Measurements from ENCODE around the gene SYDE1.

Gene SYDE1

DNA sequence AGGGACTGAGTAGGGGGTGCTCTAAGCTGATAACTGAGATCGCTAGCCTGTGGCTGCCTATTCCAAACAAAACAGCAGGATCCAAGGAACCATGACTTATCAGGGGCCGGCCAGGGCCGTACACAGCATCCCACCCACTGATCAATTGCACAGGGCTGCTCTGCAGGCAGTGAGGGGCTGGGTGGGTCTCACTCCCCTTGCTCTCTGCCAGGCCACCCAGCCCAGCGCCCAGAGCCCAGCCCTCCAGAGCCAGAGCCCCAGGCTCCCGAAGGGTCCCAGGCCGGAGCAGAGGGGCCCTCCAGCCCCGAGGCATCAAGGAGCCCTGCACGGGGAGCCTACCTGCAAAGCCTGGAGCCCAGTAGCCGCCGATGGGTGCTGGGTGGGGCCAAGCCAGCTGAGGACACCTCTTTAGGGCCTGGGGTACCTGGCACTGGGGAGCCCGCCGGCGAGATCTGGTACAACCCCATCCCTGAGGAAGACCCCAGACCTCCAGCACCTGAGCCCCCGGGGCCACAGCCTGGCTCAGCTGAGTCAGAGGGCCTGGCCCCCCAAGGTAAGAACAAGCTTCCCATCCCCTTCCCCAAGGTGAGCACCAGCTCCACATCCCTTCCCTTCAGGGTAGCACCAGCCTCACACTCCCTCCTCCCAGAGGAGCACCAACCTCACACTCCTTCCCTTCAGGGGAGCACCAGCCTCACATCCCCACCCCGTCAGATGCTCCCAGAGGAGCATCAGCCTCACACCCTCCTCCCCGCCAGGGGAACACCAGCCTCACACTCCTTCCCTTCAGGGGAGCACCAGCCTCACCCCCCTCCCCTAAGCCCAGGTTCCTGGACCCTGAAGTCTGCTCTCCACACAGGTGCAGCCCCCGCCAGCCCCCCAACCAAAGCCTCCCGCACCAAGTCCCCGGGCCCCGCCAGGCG lies 1.9 kb downstream of the SYDE1 start:
- no peak for DNase-seq

DNA sequence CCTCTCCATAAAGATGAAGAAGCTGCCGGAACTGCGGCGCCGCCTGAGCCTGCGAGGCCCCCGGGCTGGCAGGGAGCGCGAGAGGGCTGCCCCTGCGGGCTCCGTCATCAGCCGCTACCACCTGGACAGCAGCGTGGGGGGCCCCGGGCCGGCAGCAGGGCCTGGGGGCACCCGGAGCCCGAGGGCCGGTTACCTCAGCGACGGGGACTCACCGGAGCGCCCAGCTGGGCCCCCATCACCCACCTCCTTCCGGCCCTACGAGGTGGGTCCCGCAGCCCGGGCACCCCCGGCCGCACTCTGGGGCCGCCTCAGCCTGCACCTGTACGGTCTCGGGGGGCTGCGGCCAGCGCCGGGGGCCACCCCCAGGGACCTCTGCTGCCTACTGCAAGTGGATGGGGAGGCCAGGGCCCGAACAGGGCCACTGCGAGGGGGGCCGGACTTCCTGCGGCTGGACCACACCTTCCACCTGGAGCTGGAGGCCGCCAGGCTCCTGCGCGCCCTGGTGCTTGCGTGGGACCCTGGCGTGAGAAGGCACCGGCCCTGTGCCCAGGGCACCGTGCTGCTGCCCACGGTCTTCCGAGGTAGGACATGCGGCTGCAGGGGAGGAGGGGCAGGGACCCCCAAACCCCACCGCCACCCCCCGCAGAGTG lies 2.7 kb downstream of the SYDE1 start:
- DNase-seq = no peak

DNA sequence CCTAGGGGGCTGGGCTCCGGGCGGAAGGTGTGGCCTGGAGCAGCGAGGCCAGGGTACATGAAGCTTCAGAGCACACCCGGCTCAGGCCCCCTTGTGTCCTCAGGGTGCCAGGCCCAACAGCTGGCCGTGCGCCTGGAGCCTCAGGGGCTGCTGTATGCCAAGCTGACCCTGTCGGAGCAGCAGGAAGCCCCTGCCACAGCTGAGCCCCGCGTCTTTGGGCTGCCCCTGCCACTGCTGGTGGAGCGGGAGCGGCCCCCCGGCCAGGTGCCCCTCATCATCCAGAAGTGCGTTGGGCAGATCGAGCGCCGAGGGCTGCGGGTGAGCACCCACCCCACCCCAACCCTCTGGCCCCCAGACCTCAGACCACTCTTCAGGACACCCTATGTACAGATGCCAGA lies 3.2 kb downstream of the SYDE1 start:
- no peak for DNase-seq

DNA sequence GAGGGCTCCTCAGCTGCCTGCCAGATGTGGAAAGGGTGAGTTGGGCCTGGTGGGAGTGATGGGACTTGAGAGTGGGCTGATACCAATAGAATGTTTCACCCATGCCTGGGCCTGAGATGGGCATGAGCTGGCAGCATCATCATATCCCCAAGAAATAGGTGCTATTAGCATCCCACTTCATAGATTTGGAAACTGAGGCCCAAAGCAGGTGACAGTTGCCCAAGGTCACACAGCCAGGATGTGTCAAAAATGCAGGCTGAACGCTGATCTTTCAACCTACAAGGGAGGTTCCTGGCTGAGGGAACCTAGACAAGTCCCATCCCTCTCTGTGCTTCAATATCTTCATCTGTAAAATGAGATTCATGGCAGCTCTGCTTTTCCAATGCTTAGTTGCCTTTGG lies 4.6 kb downstream of the SYDE1 start:
- no peak for DNase-seq

DNA sequence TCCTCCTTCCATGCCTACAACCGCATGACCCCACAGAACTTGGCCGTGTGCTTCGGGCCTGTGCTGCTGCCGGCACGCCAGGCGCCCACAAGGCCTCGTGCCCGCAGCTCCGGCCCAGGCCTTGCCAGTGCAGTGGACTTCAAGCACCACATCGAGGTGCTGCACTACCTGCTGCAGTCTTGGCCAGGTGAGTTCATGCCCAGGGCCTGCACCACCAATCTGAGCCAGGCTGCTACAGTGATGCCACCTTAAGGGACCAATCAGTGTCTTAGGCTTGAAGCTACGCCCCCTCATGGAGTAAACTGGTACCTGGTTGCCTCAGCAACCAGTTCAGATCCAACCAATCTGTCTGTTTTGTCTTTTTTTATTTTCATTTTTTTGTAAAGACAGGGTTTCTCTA lies 5.2 kb downstream of the SYDE1 start:
- DNase-seq = no peak

DNA sequence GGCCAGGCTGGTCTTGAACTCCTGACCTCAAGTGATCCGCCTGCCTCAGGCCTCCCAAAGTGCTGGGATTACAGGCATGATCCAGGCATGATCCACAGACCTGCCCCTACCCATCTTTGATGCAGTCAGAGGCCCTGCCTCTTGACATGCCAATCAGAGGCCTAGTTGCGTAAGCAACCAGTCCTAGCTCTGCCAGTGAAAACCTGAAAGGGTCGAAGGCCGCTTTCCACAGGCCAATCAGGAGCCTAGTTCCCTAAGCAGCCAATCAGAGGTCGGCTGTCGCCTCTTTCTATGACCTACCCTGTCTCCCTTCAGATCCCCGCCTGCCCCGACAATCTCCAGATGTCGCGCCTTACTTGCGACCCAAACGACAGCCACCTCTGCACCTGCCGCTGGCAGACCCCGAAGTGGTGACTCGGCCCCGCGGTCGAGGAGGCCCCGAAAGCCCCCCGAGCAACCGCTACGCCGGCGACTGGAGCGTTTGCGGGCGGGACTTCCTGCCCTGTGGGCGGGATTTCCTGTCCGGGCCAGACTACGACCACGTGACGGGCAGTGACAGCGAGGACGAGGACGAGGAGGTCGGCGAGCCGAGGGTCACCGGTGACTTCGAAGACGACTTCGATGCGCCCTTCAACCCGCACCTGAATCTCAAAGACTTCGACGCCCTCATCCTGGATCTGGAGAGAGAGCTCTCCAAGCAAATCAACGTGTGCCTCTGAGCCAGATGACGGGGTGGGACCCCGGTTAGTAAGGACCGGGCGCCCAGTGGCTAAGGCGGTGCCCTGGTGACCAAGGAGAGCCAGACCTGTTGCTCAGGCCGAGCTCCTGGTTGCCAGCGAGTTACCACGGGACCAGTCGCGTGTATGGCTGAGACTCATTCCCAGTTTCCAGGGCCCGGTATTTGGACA lies 6.3 kb downstream of the SYDE1 start:
- no peak for DNase-seq

DNA sequence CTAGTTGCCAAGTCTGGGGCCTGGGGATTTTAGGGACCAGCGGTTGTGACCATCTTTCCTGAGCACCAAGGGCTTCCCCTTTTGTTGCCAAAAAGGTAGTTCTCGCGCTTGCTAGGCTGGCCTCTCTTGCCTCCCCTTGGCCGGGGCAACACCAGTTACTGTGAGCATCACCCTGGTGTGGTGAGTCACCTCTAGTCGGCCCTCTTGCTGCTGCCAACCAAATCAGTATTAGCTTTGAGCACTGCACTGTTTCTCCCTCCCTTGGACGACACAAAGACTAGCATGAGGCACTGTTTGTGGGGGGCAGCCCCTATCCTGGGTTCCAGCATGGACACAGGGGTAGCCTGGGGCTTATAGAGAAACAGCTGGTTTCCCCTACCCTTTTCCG lies 6.9 kb downstream of the SYDE1 start:
- DNase-seq = no peak

DNA sequence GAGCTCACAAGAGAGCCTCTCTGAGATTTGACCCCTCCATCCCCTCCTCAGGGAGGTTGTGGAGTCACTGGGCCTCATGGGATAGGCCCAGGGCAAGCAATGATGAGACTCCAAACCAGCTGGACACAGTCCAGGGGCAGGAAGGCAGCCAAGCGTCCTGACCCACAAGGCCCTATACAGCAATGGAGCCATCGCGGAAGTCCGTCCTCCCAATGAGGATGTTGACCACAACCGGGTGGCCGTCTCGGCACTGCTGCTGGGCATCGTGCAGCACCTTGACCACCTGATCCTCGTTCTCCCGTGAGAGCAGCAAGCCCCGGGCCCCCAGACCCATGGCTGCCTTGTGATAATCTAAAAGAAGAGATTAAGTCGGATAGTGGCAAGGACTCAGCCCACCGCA lies 7.9 kb downstream of the SYDE1 start:
- no peak for DNase-seq

DNA sequence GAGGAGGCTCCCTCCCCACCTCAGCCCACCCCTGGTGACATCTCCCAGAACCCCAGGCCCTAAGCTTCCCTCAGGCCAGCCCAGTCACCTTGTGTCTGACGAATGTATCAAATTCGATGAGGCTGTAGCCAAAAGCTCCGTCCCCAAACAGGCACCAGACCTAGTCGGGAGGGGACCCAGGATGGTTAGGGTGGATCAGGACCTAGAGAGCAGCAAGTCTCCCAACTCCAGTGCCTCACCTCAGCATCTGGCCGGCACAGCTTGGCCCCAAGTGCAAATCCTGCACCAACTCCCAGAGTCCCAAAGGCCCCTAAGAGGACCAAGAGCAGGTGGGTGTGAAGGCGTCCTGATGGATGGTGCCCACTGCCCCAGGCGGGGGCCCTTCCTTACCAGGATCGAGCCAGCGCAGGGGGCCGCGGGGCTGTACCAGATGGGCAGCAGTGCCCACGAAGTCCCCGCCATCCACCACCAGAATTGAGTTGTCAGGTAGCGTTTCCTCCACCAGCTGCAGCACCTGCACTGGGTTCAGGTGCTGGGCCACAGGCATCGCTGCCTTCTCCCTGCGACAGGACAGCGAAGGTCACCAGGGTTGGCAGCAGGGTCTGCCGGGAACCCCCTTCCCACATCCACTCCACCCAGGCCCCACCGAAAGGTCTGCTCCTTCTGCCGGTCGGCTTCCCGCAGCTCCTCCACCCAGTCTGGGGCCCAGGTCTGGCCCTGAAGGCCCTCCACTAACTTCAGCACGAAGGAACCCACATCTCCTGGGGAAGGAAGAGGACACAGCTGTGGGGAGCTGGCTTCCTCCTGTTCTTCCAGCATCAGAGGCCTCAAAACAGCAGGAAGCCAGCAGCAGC lies 8.8 kb downstream of the SYDE1 start:
- DNase-seq = no peak

DNA sequence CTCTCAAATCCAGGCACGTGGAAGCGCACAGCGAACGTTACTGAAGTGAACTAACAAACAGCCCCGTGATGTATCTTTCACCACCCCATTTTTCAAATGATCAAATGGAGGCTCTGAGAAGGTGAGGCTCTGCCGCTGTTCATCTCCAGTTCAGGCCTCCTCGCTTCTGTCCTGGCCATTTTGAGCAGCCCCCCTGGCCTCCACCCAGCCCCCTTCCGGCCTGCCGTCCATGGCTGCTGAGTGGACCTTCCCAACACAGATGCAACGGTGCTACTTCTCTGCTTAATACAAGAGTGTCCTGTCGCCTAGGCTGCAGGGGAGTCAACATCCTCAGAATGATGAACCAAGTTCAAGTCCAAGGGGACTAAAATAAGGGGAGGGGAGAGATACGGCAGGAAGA lies 9.7 kb downstream of the SYDE1 start:
- no peak for DNase-seq

DNA sequence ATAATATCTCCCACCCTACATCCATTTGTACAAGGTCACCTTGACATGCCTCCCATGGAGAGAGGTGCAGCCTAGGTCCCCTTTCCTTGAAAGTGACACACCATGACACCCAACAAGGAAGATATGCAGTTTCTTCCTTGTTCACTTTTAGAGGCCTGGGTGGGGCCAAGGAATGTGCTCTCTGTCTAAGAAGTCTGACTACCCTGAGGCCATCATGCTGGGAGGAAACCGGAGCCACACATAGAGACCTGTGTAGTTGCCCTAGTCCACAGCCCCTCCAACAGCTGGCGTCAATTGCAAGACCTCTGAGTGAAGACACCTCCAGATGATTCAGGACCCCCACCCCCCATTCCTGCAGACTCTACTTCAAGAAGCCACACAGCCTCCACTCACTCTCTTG lies 11.0 kb downstream of the SYDE1 start:
- no peak for DNase-seq

DNA sequence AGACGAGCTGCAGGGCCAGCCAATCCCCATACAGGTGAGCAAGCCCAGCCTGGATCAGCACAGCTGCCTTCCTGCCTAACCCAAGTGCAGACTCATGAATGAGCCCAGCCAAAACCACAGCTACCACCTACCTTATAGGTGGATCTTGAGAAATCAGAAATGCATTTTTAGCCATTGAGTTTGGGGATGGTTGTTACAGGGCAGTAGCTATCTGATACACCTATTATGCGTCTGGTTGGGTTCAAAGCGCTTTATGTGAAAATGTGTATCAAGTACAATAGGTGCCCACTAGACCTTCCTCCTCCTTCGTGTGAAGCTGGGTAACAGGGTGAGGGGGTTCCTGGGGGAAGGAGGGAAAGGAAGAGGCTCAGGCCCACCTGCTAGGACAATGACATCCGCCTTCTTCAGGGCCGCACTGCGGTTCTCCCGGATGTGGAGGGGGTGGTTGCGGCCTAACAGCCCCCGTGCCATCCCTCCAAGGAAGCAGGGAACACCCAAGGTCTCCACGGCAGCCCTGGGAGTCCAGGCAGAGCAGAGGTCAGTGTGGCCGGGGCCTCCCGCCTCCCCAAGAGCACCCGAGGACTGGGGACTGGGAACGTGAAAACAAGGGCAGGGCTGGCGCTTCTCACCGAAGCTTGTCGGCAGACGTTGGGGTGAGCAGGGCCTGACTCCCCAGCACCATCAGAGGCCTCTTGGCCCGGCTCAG lies 11.7 kb downstream of the SYDE1 start:
- no peak for DNase-seq

DNA sequence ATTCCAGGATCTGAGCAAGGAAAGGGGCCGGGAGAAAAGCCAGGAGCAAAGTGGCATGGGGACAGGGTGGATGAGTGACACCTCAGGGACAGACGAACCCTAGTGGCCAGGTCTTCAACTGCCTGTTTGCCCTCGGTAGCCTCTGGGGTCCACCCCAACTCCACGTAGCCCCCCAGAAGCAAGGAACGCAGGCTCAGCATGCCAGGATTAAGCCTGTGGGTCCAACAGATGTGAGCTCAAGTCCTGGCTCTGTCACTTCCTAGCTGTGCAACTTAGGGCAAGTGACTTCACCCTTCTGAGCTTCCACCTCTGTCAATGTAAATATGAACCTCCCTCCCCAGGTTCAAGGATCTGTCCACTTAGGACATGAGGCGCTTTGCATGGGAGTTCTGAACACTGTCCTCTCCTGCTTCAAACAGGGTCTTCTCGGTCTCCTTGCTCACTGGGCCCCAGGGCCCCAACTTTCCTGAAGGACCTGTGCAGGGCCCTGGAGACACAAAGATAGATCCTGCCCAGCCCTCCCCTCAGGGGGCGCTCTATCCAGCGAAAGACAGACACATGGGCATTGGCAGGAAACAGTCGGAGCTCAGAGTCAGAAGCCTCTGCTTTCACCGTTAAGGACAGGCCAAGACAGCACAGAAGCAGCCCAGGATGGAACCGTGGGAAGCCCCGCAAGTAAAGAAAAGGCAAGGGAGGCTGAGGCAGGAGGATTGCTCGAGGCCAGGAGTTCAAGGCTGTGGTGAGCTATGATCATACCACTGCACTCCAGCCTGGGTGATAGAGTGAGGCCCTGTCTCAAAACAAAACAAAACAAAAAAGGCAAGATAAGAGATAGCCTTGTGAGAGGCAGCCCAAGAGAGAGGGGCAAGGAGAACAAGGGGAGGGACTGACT lies 13.2 kb downstream of the SYDE1 start:
- DNase-seq = no peak

DNA sequence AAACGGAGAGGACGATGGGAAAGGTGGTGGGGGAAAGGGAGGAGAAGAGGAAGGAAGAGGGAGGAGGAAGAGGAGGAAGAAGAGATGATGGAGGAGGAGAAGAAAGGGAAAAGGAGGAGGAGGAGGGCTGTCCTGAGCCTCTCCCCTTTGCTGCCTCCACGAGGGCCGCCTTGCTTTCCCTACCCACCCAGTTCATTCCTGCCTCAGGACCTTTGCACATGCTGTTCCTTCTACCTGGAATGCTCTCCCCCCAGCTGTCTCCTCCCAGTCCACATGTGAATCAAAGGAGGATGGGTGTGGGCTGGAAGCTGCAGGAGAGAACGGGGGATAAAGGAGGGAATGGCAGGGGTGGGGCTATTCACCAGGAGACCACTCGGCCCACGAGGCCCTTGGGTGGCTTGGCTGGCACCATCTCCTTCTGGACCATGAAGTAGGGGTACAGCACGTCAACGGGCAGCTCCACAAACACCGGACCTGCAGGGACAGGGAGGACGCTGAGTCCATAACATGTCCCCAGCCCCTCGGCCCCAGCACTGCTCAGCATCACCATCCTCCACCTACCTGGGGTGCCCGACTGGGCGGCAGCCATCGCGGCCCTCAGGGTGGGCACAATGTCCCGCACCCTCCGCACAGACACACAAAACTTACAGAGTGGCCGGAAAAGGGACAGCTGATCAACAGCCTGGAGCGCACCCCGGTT lies 15.3 kb downstream of the SYDE1 start:
- DNase-seq = no peak

DNA sequence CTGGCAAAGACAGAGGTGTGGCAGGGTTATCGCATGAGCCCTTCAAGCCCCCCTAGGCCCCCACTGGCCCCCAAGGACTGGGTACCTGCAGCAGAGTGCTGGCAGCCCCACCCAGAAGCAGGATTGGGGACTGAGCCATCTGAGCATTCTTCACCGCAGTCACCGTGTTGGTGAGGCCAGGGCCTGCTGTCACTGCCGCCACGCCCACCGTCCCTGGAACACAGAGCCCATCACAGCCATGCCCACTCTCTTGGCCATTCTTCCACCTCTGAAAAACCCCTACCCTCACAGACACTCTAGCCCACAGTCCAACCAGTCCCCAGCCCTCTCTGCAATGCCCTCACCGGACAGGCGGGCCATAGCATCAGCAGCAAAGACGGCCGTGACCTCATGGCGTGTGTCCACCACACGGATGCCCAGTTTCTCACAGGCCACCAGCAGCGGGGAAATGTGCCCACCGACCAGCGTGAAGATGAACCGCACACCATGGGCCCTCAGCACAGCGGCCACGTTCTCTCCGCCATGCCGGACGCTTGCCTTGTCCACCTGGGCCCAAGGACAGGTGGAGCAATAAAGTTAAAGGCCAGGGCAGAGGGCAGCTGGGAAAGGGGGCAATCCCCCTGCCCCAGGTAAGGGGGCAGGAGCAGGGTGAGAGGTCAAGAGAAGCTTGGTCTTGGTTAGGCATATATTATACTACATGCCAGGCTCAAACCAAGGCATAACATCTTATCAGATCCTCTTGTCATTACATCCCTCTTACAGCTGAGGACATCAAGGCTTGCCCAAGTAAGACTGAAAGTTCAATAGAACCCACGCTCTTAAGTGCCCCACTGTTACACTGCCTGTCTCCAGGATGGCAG lies 16.1 kb downstream of the SYDE1 start:
- DNase-seq = no peak

DNA sequence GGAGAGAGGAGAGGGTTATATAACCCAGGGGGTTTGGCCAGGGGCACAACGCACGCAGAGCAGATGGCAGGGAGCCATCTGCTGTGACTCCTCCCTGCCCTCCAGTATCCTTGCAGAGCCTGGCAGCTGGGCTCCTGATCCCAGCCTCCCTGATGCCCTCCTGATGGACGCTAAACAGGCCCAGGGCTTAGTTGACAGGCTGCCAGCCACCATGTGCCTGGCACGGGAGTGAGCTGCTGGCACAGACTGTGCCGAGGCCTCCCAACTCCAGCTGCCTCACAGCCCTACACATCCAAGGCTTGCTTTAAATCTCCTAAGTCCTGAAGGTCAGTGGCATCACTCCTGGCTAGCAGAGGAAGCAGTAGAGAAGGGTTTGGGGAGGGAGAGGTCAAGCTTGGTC lies 16.7 kb downstream of the SYDE1 start:
- peak; percentile 70 for DNase-seq

DNA sequence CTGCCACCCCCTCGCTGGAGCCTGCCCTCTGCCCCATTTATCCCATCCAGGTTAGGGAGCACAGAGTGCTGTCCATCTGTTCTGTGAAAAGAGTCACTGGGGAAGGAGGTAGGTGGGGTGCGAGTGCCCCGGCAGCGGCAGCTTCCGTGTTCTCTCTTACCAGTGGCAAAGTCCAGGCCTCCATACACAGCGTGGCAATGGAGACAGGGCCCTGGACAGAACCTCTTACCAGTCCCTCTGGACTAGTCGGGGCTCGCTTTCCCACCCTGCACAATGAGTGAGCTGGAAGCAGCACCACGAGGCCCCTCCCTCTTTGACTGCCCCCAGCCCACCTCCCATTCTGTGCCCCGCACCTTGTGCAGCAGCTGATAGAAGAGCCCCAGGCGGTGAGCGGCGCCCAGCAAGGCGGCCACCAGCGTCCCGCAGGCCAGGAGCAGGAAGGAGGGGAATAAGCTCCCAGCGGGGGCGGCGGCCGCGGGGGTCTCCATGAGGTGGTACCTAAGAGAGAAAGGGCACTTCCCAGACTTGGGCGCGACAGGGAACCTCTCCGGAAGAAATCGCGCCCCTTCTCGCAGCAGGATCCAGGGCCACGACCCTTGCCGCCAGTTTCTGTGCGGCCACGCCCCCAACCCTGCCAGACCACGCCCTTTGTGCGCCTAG lies 17.5 kb downstream of the SYDE1 start:
- no peak for DNase-seq
